Measurements from ENCODE around the gene C19orf33. TPM values are rescaled to one million over a fixed set of nuclear protein-coding genes. Genes with fewer than 3 reads are reported as not detected.

The C19orf33 gene
- total and polyA plus RNA-seq, 11 donors = 3.5 to 73.1 (median 12.2) TPM; not detected in 1

DNA sequence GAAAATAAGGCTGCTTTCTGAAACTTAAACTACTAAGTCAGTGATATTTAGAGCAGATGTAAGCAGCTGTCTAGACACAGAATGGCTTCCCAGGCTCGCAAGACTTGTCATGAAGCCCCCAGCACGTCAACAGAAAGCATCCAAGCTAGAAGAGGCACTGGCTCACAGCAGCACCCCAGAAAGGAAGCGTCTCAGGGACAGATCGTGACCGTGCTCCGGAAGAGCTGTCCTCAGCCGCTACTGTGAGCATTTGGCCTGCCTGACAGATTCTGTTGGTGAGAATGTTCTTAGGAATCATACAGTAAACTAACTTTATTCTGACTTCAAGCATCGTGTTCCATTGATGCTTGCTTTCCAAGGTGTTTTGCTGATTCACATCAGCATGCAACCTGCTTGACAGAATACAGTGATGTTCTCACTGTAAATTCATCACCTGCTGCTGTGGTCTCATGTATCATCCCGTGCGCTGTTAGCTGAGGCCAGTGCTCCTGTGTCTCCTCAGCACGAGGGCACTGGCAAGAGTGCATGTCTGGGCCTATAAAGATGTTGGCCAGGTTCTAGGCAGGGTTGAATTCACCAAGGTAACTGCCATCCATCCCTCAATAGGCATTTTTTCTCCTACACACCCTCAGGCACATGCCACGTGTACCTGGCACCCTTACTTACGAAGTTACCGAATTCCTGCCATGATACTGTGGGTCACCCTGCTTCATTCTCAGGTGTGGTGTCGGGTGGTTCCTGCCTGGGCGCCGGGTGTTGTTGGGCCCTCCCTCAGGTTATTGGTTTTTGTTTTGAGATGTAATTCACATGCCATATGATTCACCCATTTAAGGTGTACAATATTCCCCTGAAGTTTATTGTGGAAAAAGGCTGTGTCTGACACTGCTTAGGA, 23.8 kb upstream of the C19orf33 start:
- Histone ChIP-seq H3K27ac (peak overlapping the region in 11 of 12 donors; percentile 1 to 84 (median 76)), H3K4me1 (peaks cover 4 to 66% (median 42%) of the 10 kb centered on the region in 12 donors), H3K27me3 (no peaks in the 10 kb centered on the region), H3K4me3 (no peak overlapping the region), H3K36me3 (no peaks in the 10 kb centered on the region), H3K9me3 (no peaks in the 10 kb centered on the region)
- ATAC-seq (no peak), DNase-seq (no peak)
- TF ChIP-seq POLR2A (IDR thresholded peaks at IDR 0.05) = no peak
- TF ChIP-seq, protein P1, sequence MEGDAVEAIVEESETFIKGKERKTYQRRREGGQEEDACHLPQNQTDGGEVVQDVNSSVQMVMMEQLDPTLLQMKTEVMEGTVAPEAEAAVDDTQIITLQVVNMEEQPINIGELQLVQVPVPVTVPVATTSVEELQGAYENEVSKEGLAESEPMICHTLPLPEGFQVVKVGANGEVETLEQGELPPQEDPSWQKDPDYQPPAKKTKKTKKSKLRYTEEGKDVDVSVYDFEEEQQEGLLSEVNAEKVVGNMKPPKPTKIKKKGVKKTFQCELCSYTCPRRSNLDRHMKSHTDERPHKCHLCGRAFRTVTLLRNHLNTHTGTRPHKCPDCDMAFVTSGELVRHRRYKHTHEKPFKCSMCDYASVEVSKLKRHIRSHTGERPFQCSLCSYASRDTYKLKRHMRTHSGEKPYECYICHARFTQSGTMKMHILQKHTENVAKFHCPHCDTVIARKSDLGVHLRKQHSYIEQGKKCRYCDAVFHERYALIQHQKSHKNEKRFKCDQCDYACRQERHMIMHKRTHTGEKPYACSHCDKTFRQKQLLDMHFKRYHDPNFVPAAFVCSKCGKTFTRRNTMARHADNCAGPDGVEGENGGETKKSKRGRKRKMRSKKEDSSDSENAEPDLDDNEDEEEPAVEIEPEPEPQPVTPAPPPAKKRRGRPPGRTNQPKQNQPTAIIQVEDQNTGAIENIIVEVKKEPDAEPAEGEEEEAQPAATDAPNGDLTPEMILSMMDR (IDR thresholded peaks at IDR 0.05) = no peak
- WGBS, 4 donors = 55 to 63% (median 57%) methylated on average over 14 to 17 of the region's 17 CpGs
- intact Hi-C loops (cut with DNase I) = loop anchor here in 2 of 10 donors (2.0 to 5.0 kb wide), 2 partner anchors 37 to 39 kb away; partner anchors contain the start of genes KCNK6 (in 2 of the 2) and YIF1B (in 1 of the 2)

DNA sequence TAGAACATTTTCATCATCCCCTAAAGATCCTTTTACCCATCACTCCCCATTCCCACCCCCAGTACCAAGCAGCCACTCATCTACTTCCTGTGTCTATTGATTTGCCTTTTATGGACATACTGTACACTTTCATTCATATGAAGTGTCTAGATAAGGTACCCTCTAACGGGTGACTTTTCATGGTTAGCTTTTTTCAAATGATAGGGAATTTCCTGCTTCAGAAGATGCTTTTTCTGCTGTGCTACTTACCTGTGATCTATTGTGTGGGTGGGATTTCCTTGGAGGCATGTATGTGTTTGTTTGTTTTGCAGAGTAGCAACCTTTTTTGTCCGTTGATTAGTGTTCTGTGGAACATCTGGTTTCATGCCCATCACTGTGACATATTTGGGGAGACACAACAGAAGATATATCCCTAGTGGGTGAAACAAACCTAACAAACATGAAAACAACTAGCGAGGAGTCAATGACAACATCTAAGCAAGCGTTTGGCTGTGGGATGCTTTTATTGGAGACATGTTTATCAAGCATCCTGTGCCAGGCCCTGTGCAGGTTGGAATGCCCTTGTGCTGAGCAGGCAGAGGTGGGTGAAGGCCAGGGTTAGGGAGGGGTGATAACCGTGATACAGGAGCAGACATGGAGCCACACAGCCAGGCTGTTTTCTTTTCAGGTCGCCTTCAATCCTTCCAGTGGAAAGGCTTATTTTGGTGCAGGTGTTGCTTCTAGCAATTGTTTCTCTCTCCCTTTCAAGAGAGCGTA, 22.1 kb upstream of the C19orf33 start:
- no peak overlapping the region for H3K4me3 ChIP-seq
- no peak for DNase-seq
- peaks cover 4 to 55% (median 40%) of the 10 kb centered on the region in 12 donors for H3K4me1 ChIP-seq
- peak overlapping the region in 4 of 12 donors; percentile 15 to 31 (median 26) for H3K27ac ChIP-seq
- ATAC-seq = no peak
- H3K9me3 ChIP-seq = no peaks in the 10 kb centered on the region
- TF ChIP-seq, protein P1 (IDR thresholded peaks at IDR 0.05) = no peak
- no peaks in the 10 kb centered on the region for H3K27me3 ChIP-seq
- WGBS, 4 donors = 59 to 64% (median 62%) methylated on average over 7 of the region's 7 CpGs
- no peaks in the 10 kb centered on the region for H3K36me3 ChIP-seq
- intact Hi-C loops (cut with DNase I) = loop anchor here in 2 of 10 donors (2.0 to 5.0 kb wide), 2 partner anchors 35 to 37 kb away; partner anchors contain the start of genes KCNK6 (in 2 of the 2) and YIF1B (in 1 of the 2)

DNA sequence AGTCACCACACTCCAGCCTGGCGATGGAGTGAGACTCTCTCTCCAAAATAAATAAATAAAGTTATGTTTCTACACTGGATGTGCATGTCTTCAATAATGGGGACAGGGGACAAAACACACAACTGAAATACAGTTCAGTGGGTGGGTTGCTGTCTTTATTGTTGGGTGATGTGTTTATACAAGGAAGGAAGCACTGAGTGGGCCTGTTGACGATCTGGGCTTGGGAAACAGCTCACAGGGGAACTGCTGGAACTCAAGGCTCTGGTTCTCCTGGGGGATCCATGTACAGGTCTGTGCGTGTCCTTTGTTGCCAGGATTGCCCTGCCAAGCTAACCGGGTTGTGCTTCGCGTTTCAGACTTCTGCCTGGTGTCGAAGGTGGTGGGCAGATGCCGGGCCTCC, 20.8 kb upstream of the C19orf33 start:
- Histone ChIP-seq H3K36me3 (no peaks in the 10 kb centered on the region), H3K4me3 (no peak overlapping the region), H3K27ac (no peak overlapping the region), H3K4me1 (peaks cover 2 to 47% (median 29%) of the 10 kb centered on the region in 12 donors), H3K9me3 (no peaks in the 10 kb centered on the region), H3K27me3 (no peaks in the 10 kb centered on the region)
- peak in 1 of 5 donors; percentile 36 for DNase-seq
- no peak for ATAC-seq
- WGBS, 4 donors = 87 to 93% (median 90%) methylated on average over 8 of the region's 8 CpGs
- intact Hi-C loops (cut with DNase I) = loop anchor here in 1 of 10 donors (5.0 kb wide), 1 partner anchor 34 kb away; the partner anchor contains the start of genes KCNK6 and YIF1B
- TF ChIP-seq, protein P1 (IDR thresholded peaks at IDR 0.05) = no peak
- TF ChIP-seq POLR2A (IDR thresholded peaks at IDR 0.05) = no peak

All from heart left ventricle (tissue), 16 donors.